CD8-positive, alpha-beta memory T cell (primary cell): Measurements from ENCODE around the gene HDHD5. TPM values are rescaled to one million over a fixed set of nuclear protein-coding genes. Genes with fewer than 3 reads are reported as not detected.

Source experiments
- CTCF ChIA-PET: fragments of 350-600 bp; sonication (Branson Sonifier 250); formaldehyde crosslinking; loops from one replicate; lab custom pipeline; 2021; ENCODE audit warnings: antibody characterized with exemption; lab: Charles Lee
- POLR2A ChIA-PET: fragments of 350-600 bp; sonication (Branson Sonifier 250); formaldehyde crosslinking; loops from one replicate; lab custom pipeline; 2021; ENCODE audit warnings: antibody characterized with exemption; lab: Charles Lee
- DNase-seq, 5 donors: peaks; one replicate each; pipeline versions ENCODE4 v3.0.0 to v3.0.0-alpha.2; 2020 to 2022; ENCODE audit warnings: mixed read lengths in 1 of 5
- H3K27ac ChIP-seq: one replicate; pipeline ENCODE4 v1.7.0; 2013; ENCODE audit warnings: low read depth, mild to moderate bottlenecking, low read length, moderate library complexity
- H3K27me3 ChIP-seq: 2 replicates; pipeline ENCODE4 v1.7.0; 2013; ENCODE audit warnings: low read length, mild to moderate bottlenecking; ENCODE audit not compliant: insufficient read depth, poor library complexity, severe bottlenecking
- H3K36me3 ChIP-seq: 2 replicates; pipeline ENCODE4 v1.7.0; 2013; ENCODE audit warnings: mild to moderate bottlenecking, low read length, moderate library complexity; ENCODE audit not compliant: insufficient read depth
- H3K4me1 ChIP-seq: 2 replicates; pipeline ENCODE4 v1.7.0; 2013; ENCODE audit warnings: mild to moderate bottlenecking, low read length, moderate library complexity; ENCODE audit not compliant: insufficient read depth
- H3K4me3 ChIP-seq: 2 replicates; pipeline ENCODE4 v1.7.0; 2013; ENCODE audit warnings: mild to moderate bottlenecking, low read length
- H3K9me3 ChIP-seq: 2 replicates; pipeline ENCODE4 v1.7.0; 2013; ENCODE audit warnings: mild to moderate bottlenecking, low read length
- H3K27ac Mint-ChIP-seq, 8 donors: one replicate each; pipeline ENCODE4 v1.8.0; 2020 to 2021; ENCODE audit warnings: mixed read lengths in 8 of 8, mild to moderate bottlenecking in 6 of 8, inconsistent platforms in 3 of 8, moderate library complexity in 3 of 8
- H3K27me3 Mint-ChIP-seq, 2 donors: one replicate each; pipeline ENCODE4 v1.8.0; 2020 to 2021; ENCODE audit warnings: mixed read lengths in 2 of 2, mild to moderate bottlenecking in 1 of 2, moderate library complexity in 1 of 2
- H3K36me3 Mint-ChIP-seq, 3 donors: one replicate each; pipeline ENCODE4 v1.8.0; 2020 to 2021; ENCODE audit warnings: mixed read lengths in 3 of 3, inconsistent platforms in 1 of 3, mild to moderate bottlenecking in 1 of 3
- H3K4me1 Mint-ChIP-seq, 3 donors: one replicate each; pipeline ENCODE4 v1.8.0; 2020 to 2021; ENCODE audit warnings: mixed read lengths in 3 of 3, inconsistent platforms in 1 of 3, mild to moderate bottlenecking in 1 of 3
- H3K4me3 Mint-ChIP-seq, 7 donors: one replicate each; pipeline ENCODE4 v1.8.0; 2020 to 2021; ENCODE audit warnings: mixed read lengths in 7 of 7, mild to moderate bottlenecking in 6 of 7, moderate library complexity in 4 of 7, inconsistent platforms in 2 of 7
- H3K9me3 Mint-ChIP-seq, 5 donors: one replicate each; pipeline ENCODE4 v1.8.0; 2020 to 2022; ENCODE audit warnings: mixed read lengths in 5 of 5, mild to moderate bottlenecking in 3 of 5, moderate library complexity in 2 of 5, inconsistent platforms in 1 of 5
- polyA plus RNA-seq: library from polyadenylated mRNA; unstranded; fragments of 300-500 nt; fragmentation: Illumina TruSeq; gene quantifications from one replicate; pipeline ENCODE4 v1.2.3, GENCODE V29; 2021
- total RNA-seq, 2 experiments: library from RNA; stranded (reverse); gene quantifications; one replicate each; pipeline ENCODE4 v1.2.3, GENCODE V29; 2021

The HDHD5 gene
- total and polyA plus RNA-seq, 3 experiments from 2014 or later: 38.6 to 53.5 (median 40.0) TPM

DNA sequence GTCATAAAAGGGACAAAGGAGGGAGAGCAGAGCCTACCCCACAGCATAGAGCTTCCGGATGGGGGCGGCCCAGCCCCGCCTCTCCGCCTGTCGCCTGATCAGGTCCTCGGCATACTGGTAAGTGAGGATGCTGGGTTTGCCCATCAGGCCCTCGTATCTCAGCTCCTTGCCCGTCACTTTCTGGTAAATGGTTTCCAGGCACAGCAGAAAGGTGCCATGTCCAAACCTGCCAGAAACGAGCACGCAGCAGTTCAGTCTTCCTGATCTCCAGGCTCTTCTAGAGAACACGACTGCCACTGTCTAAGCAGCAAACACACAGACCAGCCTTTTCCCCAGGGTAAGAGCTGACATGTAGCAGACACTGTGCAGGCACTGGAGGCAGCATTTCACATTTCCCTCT lies 20.6 kb downstream of the HDHD5 start:
- Histone ChIP-seq H3K4me1 (no peaks in the 10 kb centered on the region), H3K4me3 (no peak overlapping the region), H3K27ac (no peak overlapping the region), H3K27me3 (no peaks in the 10 kb centered on the region), H3K9me3 (no peaks in the 10 kb centered on the region), H3K36me3 (peaks cover 5% of the 10 kb centered on the region)
- ChIA-PET CTCF (interaction anchor here (1.7 kb wide), 1 partner anchor 10 kb away, joined by 3 read pairs; no protein-coding TSS in a partner anchor), POLR2A (interaction anchor here (0.5 kb wide), 1 partner anchor 836 kb away, joined by 5 read pairs; no protein-coding TSS in a partner anchor)
- no peaks in the 10 kb centered on the region for H3K27me3 Mint-ChIP-seq
- no peak for DNase-seq
- no peak overlapping the region for H3K4me3 Mint-ChIP-seq
- H3K9me3 Mint-ChIP-seq: no peaks in the 10 kb centered on the region
- no peaks in the 10 kb centered on the region for H3K4me1 Mint-ChIP-seq
- peak overlapping the region in 1 of 8 donors; percentile 83 for H3K27ac Mint-ChIP-seq
- H3K36me3 Mint-ChIP-seq: peaks cover 0 to 65% (median 12%) of the 10 kb centered on the region in 3 donors

DNA sequence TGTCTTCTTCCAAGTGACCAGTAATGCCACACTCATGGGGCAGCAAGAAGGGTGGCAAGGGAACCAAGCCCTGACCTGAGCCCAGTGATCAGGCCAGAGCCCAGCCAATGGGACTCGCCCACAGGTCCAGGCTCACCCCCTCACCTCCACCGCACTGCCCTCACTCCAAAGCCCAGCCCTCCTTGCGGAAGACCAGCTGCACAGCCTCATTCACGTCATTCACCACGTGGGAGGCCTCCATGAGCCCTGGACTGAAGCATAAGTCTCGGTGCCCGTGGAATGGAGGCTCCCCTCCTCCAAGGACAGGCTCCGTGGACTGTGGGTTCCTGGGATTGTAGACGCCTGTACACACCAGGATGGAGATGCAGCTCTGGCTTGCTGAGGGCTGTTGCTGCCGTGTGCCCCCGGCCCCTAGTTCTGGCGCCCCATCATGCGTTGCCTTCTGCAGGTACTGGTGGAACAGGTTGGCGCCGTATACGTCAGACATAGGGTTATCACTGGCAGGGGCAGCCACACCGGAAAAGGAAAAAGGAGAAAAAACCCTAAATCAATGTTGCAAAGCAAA lies 21.1 kb downstream of the HDHD5 start:
- Mint-ChIP-seq H3K4me1 (no peaks in the 10 kb centered on the region), H3K27me3 (no peaks in the 10 kb centered on the region), H3K4me3 (no peak overlapping the region), H3K9me3 (no peaks in the 10 kb centered on the region), H3K36me3 (peaks cover 0 to 59% (median 11%) of the 10 kb centered on the region in 3 donors), H3K27ac (peak overlapping the region in 1 of 8 donors; percentile 58)
- H3K9me3 ChIP-seq: no peaks in the 10 kb centered on the region
- H3K4me3 ChIP-seq: no peak overlapping the region
- ChIA-PET CTCF (interaction anchor here (1.7 kb wide), 1 partner anchor 10 kb away, joined by 3 read pairs; no protein-coding TSS in a partner anchor), POLR2A (interaction anchor here (0.5 kb wide), 1 partner anchor 837 kb away, joined by 5 read pairs; no protein-coding TSS in a partner anchor)
- no peaks in the 10 kb centered on the region for H3K4me1 ChIP-seq
- no peaks in the 10 kb centered on the region for H3K27me3 ChIP-seq
- DNase-seq: no peak
- no peak overlapping the region for H3K27ac ChIP-seq
- H3K36me3 ChIP-seq: peaks cover 5% of the 10 kb centered on the region

DNA sequence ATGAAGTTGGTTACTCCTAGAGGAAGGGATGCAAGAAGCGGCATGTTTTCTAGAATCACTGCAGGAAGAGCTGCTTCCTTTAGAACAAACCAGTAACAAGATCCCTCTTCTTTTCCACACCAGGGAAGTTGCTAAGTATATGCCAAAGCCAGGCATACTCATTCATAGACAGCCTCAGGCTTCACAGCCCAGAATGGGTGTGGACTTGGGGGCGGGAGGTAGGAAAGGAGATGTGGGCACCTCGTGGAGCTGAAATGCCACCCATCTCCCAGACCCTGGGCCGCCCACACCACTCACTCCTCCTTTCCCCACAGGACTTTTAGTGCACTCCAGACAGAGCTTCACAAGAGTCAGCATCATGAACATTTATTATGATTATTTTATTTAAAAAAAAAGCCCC lies 21.9 kb downstream of the HDHD5 start:
- H3K36me3 Mint-ChIP-seq: peaks cover 0 to 51% (median 11%) of the 10 kb centered on the region in 3 donors
- ChIA-PET CTCF (no interaction called here), POLR2A (no interaction called here)
- Histone ChIP-seq H3K36me3 (peaks cover 5% of the 10 kb centered on the region), H3K4me1 (no peaks in the 10 kb centered on the region), H3K27me3 (no peaks in the 10 kb centered on the region), H3K4me3 (no peak overlapping the region), H3K9me3 (no peaks in the 10 kb centered on the region), H3K27ac (no peak overlapping the region)
- no peak overlapping the region for H3K4me3 Mint-ChIP-seq
- no peak for DNase-seq
- no peak overlapping the region for H3K27ac Mint-ChIP-seq
- no peaks in the 10 kb centered on the region for H3K9me3 Mint-ChIP-seq
- H3K27me3 Mint-ChIP-seq: no peaks in the 10 kb centered on the region
- no peaks in the 10 kb centered on the region for H3K4me1 Mint-ChIP-seq

DNA sequence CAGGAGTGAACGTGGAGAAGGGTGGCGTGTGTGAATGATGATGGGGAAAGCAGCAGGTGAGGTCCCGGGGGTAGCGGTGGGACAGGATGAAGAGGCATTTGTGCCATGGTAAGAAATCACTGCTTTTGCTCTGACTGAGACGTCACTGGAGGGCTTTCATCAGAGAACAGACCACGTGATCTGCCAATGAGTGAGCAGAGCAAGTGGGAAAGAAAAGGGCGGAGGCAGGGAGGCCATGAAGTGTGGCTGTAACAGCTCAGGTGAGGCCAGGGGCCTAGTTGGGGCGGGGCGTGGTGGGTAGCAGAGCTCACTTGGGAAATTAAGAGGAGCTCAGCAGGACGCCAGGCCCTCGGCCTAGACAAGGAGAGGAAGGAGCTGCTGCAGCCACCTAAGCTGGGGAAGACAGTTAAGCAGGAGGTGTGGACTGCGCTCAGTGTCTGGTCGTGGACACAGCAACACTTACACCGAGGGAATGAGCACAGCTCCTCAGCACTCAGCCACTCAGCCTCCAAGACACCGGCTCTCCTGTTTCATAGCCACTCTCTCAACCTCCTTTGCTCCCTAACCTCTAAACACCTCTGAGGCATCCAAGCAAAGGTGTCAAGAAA lies 23.8 kb downstream of the HDHD5 start:
- no peaks in the 10 kb centered on the region for H3K4me1 ChIP-seq
- H3K4me1 Mint-ChIP-seq: no peaks in the 10 kb centered on the region
- H3K27ac ChIP-seq: no peak overlapping the region
- no peaks in the 10 kb centered on the region for H3K27me3 ChIP-seq
- no peak for DNase-seq
- H3K36me3 Mint-ChIP-seq: peaks cover 0 to 33% (median 9%) of the 10 kb centered on the region in 3 donors
- no peaks in the 10 kb centered on the region for H3K36me3 ChIP-seq
- H3K9me3 ChIP-seq: no peaks in the 10 kb centered on the region
- H3K27ac Mint-ChIP-seq: no peak overlapping the region
- no peak overlapping the region for H3K4me3 Mint-ChIP-seq
- no peaks in the 10 kb centered on the region for H3K9me3 Mint-ChIP-seq
- H3K27me3 Mint-ChIP-seq: no peaks in the 10 kb centered on the region
- ChIA-PET POLR2A (no interaction called here), CTCF (no interaction called here)
- H3K4me3 ChIP-seq: no peak overlapping the region

DNA sequence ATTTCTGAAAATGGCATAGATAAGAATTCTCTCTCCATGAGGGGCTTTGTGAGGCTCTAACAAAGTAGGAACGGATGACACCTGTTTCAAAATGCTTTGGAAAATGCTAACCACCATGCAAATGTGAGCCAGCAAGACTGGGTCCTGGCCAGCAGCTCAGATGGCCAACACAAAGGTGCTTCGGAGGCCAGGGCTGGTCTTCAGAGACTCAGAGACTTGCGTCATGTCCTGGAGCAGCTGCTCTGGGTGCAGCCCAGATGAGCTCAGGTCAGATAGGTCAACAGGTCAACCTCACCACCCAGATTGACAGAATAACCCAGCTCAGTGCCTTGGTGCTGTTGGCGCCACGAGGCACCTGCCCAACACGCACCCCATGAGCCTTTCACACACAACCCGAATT lies 25.9 kb downstream of the HDHD5 start:
- POLR2A ChIA-PET: no interaction called here
- CTCF ChIA-PET: interaction anchor here (1.1 to 1.4 kb wide), 2 partner anchors 18 to 75 kb away, joined by 3 read pairs; no protein-coding TSS in a partner anchor
- Mint-ChIP-seq H3K9me3 (no peaks in the 10 kb centered on the region), H3K36me3 (peaks cover 0 to 18% (median 3%) of the 10 kb centered on the region in 3 donors), H3K4me1 (no peaks in the 10 kb centered on the region), H3K27ac (no peak overlapping the region), H3K4me3 (no peak overlapping the region), H3K27me3 (no peaks in the 10 kb centered on the region)
- Histone ChIP-seq H3K4me1 (no peaks in the 10 kb centered on the region), H3K27ac (no peak overlapping the region), H3K9me3 (no peaks in the 10 kb centered on the region), H3K36me3 (no peaks in the 10 kb centered on the region), H3K4me3 (no peak overlapping the region), H3K27me3 (no peaks in the 10 kb centered on the region)
- DNase-seq: no peak

DNA sequence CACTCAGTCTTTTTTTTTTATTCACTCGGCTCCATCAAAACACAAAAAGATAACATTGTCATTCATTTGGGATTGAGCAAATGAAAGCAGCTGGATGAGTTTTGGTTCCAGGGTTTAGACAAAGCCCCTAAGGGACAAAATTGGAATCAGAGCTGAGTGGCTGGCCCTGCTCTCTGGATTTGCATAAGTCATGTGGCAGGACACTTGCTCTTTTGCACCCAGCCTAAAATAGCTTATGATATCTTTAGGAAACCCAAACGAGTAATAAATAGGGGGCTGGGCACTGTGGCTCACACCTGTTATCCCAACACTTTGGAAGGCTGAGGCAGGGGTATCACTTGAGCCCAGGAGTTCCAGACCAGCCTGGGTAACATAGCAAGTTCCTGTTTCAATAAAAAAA lies 27.0 kb downstream of the HDHD5 start:
- Mint-ChIP-seq H3K4me1 (no peaks in the 10 kb centered on the region), H3K27ac (no peak overlapping the region), H3K4me3 (no peak overlapping the region), H3K36me3 (peaks cover 0 to 9% (median 3%) of the 10 kb centered on the region in 3 donors), H3K27me3 (no peaks in the 10 kb centered on the region), H3K9me3 (no peaks in the 10 kb centered on the region)
- ChIA-PET POLR2A (no interaction called here), CTCF (interaction anchor here (1.1 to 1.4 kb wide), 2 partner anchors 17 to 74 kb away, joined by 3 read pairs; no protein-coding TSS in a partner anchor)
- H3K27me3 ChIP-seq: no peaks in the 10 kb centered on the region
- H3K4me1 ChIP-seq: no peaks in the 10 kb centered on the region
- DNase-seq: no peak
- H3K27ac ChIP-seq: no peak overlapping the region
- H3K4me3 ChIP-seq: no peak overlapping the region
- H3K36me3 ChIP-seq: no peaks in the 10 kb centered on the region
- no peaks in the 10 kb centered on the region for H3K9me3 ChIP-seq

DNA sequence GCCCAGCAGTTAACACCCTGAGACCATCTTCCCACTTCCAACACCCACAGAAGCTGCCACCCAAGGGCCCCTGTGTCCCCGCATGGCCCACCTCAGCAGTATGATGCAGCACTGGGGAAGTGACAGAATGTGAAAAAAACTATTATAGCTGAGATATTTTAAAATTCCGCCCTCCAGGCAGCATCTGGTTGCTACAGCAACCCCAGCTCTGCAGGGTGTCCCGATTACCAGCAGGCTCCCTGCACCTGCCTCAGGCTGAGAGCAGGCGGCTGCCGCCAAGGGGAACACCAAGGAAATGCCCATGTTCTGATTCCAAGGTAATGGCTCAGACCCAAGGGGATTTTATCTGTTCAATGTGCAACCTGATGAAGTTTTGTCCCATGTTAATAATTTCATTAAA lies 27.4 kb downstream of the HDHD5 start:
- no peak overlapping the region for H3K4me3 Mint-ChIP-seq
- no peak for DNase-seq
- Histone ChIP-seq H3K27ac (no peak overlapping the region), H3K4me1 (no peaks in the 10 kb centered on the region), H3K27me3 (no peaks in the 10 kb centered on the region), H3K9me3 (no peaks in the 10 kb centered on the region), H3K36me3 (no peaks in the 10 kb centered on the region), H3K4me3 (no peak overlapping the region)
- H3K4me1 Mint-ChIP-seq: no peaks in the 10 kb centered on the region
- H3K9me3 Mint-ChIP-seq: no peaks in the 10 kb centered on the region
- POLR2A ChIA-PET: no interaction called here
- CTCF ChIA-PET: no interaction called here
- H3K27me3 Mint-ChIP-seq: no peaks in the 10 kb centered on the region
- H3K36me3 Mint-ChIP-seq: peaks cover 0 to 5% (median 0%) of the 10 kb centered on the region in 3 donors
- peak overlapping the region in 1 of 8 donors; percentile 43 for H3K27ac Mint-ChIP-seq

DNA sequence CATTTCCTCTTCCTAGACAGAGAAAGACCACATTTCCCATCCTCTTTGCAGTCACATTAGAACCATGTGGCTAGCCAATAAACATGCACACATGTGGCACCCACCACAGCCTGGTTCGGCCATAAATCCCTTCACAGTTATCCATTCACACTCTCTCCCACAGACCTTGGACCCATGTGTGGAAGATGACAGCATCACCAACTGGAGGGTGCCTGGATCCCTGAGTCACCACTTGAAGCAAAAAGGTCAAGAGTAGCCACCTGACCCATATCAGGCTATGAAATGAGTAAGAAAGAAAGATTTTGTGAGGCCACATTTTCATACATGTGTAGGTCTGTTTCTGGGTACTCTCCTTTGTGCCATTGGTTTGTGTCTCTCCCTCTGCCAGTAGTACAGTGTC lies 28.9 kb downstream of the HDHD5 start:
- no peaks in the 10 kb centered on the region for H3K27me3 Mint-ChIP-seq
- H3K36me3 ChIP-seq: no peaks in the 10 kb centered on the region
- no peaks in the 10 kb centered on the region for H3K9me3 Mint-ChIP-seq
- no peak overlapping the region for H3K27ac Mint-ChIP-seq
- no peaks in the 10 kb centered on the region for H3K4me1 ChIP-seq
- H3K36me3 Mint-ChIP-seq: peaks cover 0 to 3% (median 0%) of the 10 kb centered on the region in 3 donors
- H3K4me3 Mint-ChIP-seq: no peak overlapping the region
- no peak overlapping the region for H3K27ac ChIP-seq
- H3K9me3 ChIP-seq: no peaks in the 10 kb centered on the region
- no peaks in the 10 kb centered on the region for H3K4me1 Mint-ChIP-seq
- no peaks in the 10 kb centered on the region for H3K27me3 ChIP-seq
- DNase-seq: no peak
- CTCF ChIA-PET: no interaction called here
- POLR2A ChIA-PET: no interaction called here
- H3K4me3 ChIP-seq: no peak overlapping the region
